T-helper 17 cell (primary cell): ENCODE data around the gene TNFSF4. TPM values are rescaled to one million over a fixed set of nuclear protein-coding genes. Genes with fewer than 3 reads are reported as not detected.
"Not testable (repeated sequence)": the region's sequence is repeated elsewhere in the genome, so short reads cannot be mapped to it uniquely, and the experiment has no call there.

Source experiments
- ATAC-seq: fragments of 150-1000 bp; cut with Tn5 transposase; 2 replicates; pipeline ENCODE4 v1.10.0; 2021; ENCODE audit warnings: mild to moderate bottlenecking, moderate library complexity
- DNase-seq, 3 donors: peaks; one replicate each; pipeline versions ENCODE4 v3.0.0 to v3.0.0-alpha.2; 2020 to 2021
- H3K9me3 ChIP-seq: one replicate; pipeline ENCODE4 v1.7.0; 2013; ENCODE audit warnings: low read length, mild to moderate bottlenecking; ENCODE audit not compliant: control insufficient read depth, poor library complexity, severe bottlenecking
- H3K27ac Mint-ChIP-seq: one replicate; pipeline ENCODE4 v1.8.0; 2022; ENCODE audit warnings: mild to moderate bottlenecking, moderate library complexity, mixed read lengths
- H3K27me3 Mint-ChIP-seq: one replicate; pipeline ENCODE4 v1.8.0; 2022; ENCODE audit warnings: mixed read lengths
- H3K36me3 Mint-ChIP-seq: one replicate; pipeline ENCODE4 v1.8.0; 2022; ENCODE audit warnings: low read depth, mixed read lengths
- H3K4me1 Mint-ChIP-seq: one replicate; pipeline ENCODE4 v1.8.0; 2022; ENCODE audit warnings: mild to moderate bottlenecking, mixed read lengths
- H3K4me3 Mint-ChIP-seq: one replicate; pipeline ENCODE4 v1.8.0; 2022; ENCODE audit warnings: mild to moderate bottlenecking, moderate library complexity, mixed read lengths
- total RNA-seq, 4 donors: library from RNA in 2 of 4; stranded (reverse) in 2 of 4; gene quantifications; one replicate each; pipeline ENCODE4 v1.2.3 and lab custom pipeline; 2022 to 2026

Gene TNFSF4
- total RNA-seq, 2 donors from 2014 or later = 1.9 to 16.0 TPM

GRCh38 chr1:173171152-173171551 lies 36.0 kb downstream of the TNFSF4 start:
- H3K4me1 Mint-ChIP-seq = no peaks in the 10 kb centered on the region
- H3K27ac Mint-ChIP-seq = no peak overlapping the region
- ATAC-seq = no peak

GRCh38 chr1:173168941-173169340 lies 38.2 kb downstream of the TNFSF4 start:
- no peak for ATAC-seq
- Mint-ChIP-seq H3K36me3 (no peaks in the 10 kb centered on the region), H3K27me3 (no peaks in the 10 kb centered on the region), H3K27ac (no peak overlapping the region), H3K4me1 (no peaks in the 10 kb centered on the region), H3K4me3 (no peak overlapping the region)
- H3K9me3 ChIP-seq = peaks cover 7% of the 10 kb centered on the region
- DNase-seq = no peak

More at GRCh38 chr1:173171152-173171551, 36.0 kb downstream of the TNFSF4 start:
- Mint-ChIP-seq H3K27me3 (no peaks in the 10 kb centered on the region), H3K4me3 (no peak overlapping the region), H3K36me3 (no peaks in the 10 kb centered on the region)
- peaks cover 7% of the 10 kb centered on the region for H3K9me3 ChIP-seq
- no peak for DNase-seq

GRCh38 chr1:173164686-173165085 lies 42.4 kb downstream of the TNFSF4 start:
- H3K4me1 Mint-ChIP-seq = no peaks in the 10 kb centered on the region
- no peak overlapping the region for H3K4me3 Mint-ChIP-seq
- no peaks in the 10 kb centered on the region for H3K9me3 ChIP-seq
- no peaks in the 10 kb centered on the region for H3K36me3 Mint-ChIP-seq
- H3K27me3 Mint-ChIP-seq = no peaks in the 10 kb centered on the region
- ATAC-seq (no peak), DNase-seq (no peak)
- H3K27ac Mint-ChIP-seq = no peak overlapping the region

GRCh38 chr1:173164178-173164577 lies 43.0 kb downstream of the TNFSF4 start:
- Mint-ChIP-seq H3K4me1 (no peaks in the 10 kb centered on the region), H3K4me3 (no peak overlapping the region), H3K27ac (no peak overlapping the region), H3K27me3 (no peaks in the 10 kb centered on the region), H3K36me3 (no peaks in the 10 kb centered on the region)
- H3K9me3 ChIP-seq = no peaks in the 10 kb centered on the region
- DNase-seq (no peak), ATAC-seq (no peak)

GRCh38 chr1:173163222-173163621 lies 43.9 kb downstream of the TNFSF4 start:
- Mint-ChIP-seq H3K27ac (no peak overlapping the region), H3K36me3 (no peaks in the 10 kb centered on the region)

GRCh38 chr1:173162601-173163000 lies 44.5 kb downstream of the TNFSF4 start:
- Mint-ChIP-seq H3K4me3 (no peak overlapping the region), H3K36me3 (no peaks in the 10 kb centered on the region), H3K4me1 (no peaks in the 10 kb centered on the region), H3K27ac (no peak overlapping the region), H3K27me3 (no peaks in the 10 kb centered on the region)
- DNase-seq (no peak), ATAC-seq (no peak)
- H3K9me3 ChIP-seq = no peaks in the 10 kb centered on the region

More at GRCh38 chr1:173163222-173163621, 43.9 kb downstream of the TNFSF4 start:
- ATAC-seq (no peak), DNase-seq (no peak)
- H3K4me3 Mint-ChIP-seq = no peak overlapping the region
- H3K9me3 ChIP-seq = no peaks in the 10 kb centered on the region
- H3K4me1 Mint-ChIP-seq = no peaks in the 10 kb centered on the region
- H3K27me3 Mint-ChIP-seq = no peaks in the 10 kb centered on the region

- Mint-ChIP-seq H3K27me3 (no peaks in the 10 kb centered on the region), H3K27ac (no peak overlapping the region), H3K36me3 (peaks cover 3% of the 10 kb centered on the region), H3K4me3 (no peak overlapping the region), H3K4me1 (no peaks in the 10 kb centered on the region)
- no peak for DNase-seq
- ATAC-seq = no peak
- no peaks in the 10 kb centered on the region for H3K9me3 ChIP-seq
Observed at GRCh38 chr1:173161510-173162221, 45.5 kb downstream of the TNFSF4 start.

- not testable (repeated sequence) for DNase-seq, H3K4me1 Mint-ChIP-seq, H3K27me3 Mint-ChIP-seq, H3K27ac Mint-ChIP-seq, H3K9me3 ChIP-seq, ATAC-seq, H3K4me3 Mint-ChIP-seq
- peaks cover 10% of the 10 kb centered on the region for H3K36me3 Mint-ChIP-seq
Observed at GRCh38 chr1:173153964-173154363, 53.2 kb downstream of the TNFSF4 start.

GRCh38 chr1:173153503-173153902 lies 53.6 kb downstream of the TNFSF4 start:
- H3K9me3 ChIP-seq = no peaks in the 10 kb centered on the region
- DNase-seq = no peak
- H3K27ac Mint-ChIP-seq = no peak overlapping the region
- H3K36me3 Mint-ChIP-seq = peaks cover 10% of the 10 kb centered on the region
- no peak for ATAC-seq
- no peaks in the 10 kb centered on the region for H3K27me3 Mint-ChIP-seq
- H3K4me1 Mint-ChIP-seq = peaks cover 3% of the 10 kb centered on the region
- H3K4me3 Mint-ChIP-seq = peak overlapping the region; percentile 2

GRCh38 chr1:173152598-173152997 lies 54.5 kb downstream of the TNFSF4 start:
- DNase-seq = no peak
- Mint-ChIP-seq H3K27me3 (no peaks in the 10 kb centered on the region), H3K4me1 (peaks cover 3% of the 10 kb centered on the region), H3K4me3 (no peak overlapping the region), H3K27ac (no peak overlapping the region), H3K36me3 (peaks cover 10% of the 10 kb centered on the region)
- ATAC-seq = no peak
- H3K9me3 ChIP-seq = no peaks in the 10 kb centered on the region

GRCh38 chr1:173150795-173151194 lies 56.3 kb downstream of the TNFSF4 start:
- ATAC-seq (no peak), DNase-seq (no peak)
- no peak overlapping the region for H3K4me3 Mint-ChIP-seq
- H3K27ac Mint-ChIP-seq = no peak overlapping the region
- no peaks in the 10 kb centered on the region for H3K27me3 Mint-ChIP-seq
- H3K36me3 Mint-ChIP-seq = peaks cover 2% of the 10 kb centered on the region
- peaks cover 2% of the 10 kb centered on the region for H3K9me3 ChIP-seq
- H3K4me1 Mint-ChIP-seq = peaks cover 3% of the 10 kb centered on the region

GRCh38 chr1:173149887-173150286 lies 57.2 kb downstream of the TNFSF4 start:
- Mint-ChIP-seq H3K27ac (no peak overlapping the region), H3K4me3 (no peak overlapping the region), H3K4me1 (peaks cover 3% of the 10 kb centered on the region), H3K36me3 (peaks cover 2% of the 10 kb centered on the region), H3K27me3 (no peaks in the 10 kb centered on the region)
- ATAC-seq = no peak
- H3K9me3 ChIP-seq = peaks cover 6% of the 10 kb centered on the region
- no peak for DNase-seq

- no peak overlapping the region for H3K4me3 Mint-ChIP-seq
- H3K27me3 Mint-ChIP-seq = no peaks in the 10 kb centered on the region
- H3K9me3 ChIP-seq = peaks cover 6% of the 10 kb centered on the region
- peaks cover 2% of the 10 kb centered on the region for H3K36me3 Mint-ChIP-seq
- H3K4me1 Mint-ChIP-seq = peaks cover 3% of the 10 kb centered on the region
- DNase-seq (no peak), ATAC-seq (no peak)
- no peak overlapping the region for H3K27ac Mint-ChIP-seq
Observed at GRCh38 chr1:173148971-173149370, 58.2 kb downstream of the TNFSF4 start.

GRCh38 chr1:173148545-173148944 lies 58.6 kb downstream of the TNFSF4 start:
- H3K9me3 ChIP-seq = peaks cover 6% of the 10 kb centered on the region
- Mint-ChIP-seq H3K4me3 (no peak overlapping the region), H3K27me3 (no peaks in the 10 kb centered on the region), H3K4me1 (peaks cover 3% of the 10 kb centered on the region), H3K36me3 (peaks cover 2% of the 10 kb centered on the region), H3K27ac (no peak overlapping the region)
- no peak for DNase-seq
- no peak for ATAC-seq
